ENCODE measurements around the gene MGST2.

Gene MGST2

DNA sequence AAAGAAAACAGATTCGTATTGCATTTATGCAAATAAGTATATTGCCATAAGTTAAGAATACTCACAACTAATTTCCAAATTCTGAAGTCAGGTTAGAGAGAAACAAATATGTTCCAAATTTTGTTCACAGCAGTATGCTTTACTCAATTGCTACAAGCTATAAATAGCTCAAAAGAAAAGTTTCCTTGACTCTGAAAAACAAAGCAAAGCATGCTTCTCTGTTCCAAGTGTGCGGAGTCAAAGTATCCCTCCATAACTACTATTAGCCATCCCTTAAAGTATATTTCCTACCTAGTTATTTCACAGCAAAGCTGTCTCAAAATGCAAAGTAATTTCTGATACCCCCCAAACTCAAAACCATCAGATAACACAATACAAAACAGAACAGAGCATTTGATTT, 47.3 kb downstream of the MGST2 start:
- DNase-seq (ENCODE audit: low spot score) (no peak), ATAC-seq (ENCODE audit: low read depth) (no peak)
- H3K4me3 ChIP-seq (ENCODE audit: severe bottlenecking): no peak overlapping the region
- TF ChIP-seq, protein P1, sequence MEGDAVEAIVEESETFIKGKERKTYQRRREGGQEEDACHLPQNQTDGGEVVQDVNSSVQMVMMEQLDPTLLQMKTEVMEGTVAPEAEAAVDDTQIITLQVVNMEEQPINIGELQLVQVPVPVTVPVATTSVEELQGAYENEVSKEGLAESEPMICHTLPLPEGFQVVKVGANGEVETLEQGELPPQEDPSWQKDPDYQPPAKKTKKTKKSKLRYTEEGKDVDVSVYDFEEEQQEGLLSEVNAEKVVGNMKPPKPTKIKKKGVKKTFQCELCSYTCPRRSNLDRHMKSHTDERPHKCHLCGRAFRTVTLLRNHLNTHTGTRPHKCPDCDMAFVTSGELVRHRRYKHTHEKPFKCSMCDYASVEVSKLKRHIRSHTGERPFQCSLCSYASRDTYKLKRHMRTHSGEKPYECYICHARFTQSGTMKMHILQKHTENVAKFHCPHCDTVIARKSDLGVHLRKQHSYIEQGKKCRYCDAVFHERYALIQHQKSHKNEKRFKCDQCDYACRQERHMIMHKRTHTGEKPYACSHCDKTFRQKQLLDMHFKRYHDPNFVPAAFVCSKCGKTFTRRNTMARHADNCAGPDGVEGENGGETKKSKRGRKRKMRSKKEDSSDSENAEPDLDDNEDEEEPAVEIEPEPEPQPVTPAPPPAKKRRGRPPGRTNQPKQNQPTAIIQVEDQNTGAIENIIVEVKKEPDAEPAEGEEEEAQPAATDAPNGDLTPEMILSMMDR (IDR thresholded peaks at IDR 0.05; ENCODE audit: poor library complexity, severe bottlenecking): no peak
- no peaks in the 10 kb centered on the region for H3K27me3 ChIP-seq (ENCODE audit: insufficient read depth, poor library complexity, severe bottlenecking)
- no peaks in the 10 kb centered on the region for H3K9me3 ChIP-seq (ENCODE audit: severe bottlenecking)
- no peaks in the 10 kb centered on the region for H3K36me3 ChIP-seq (ENCODE audit: low read depth)
- H3K4me1 ChIP-seq (ENCODE audit: insufficient read depth, poor library complexity, severe bottlenecking): no peaks in the 10 kb centered on the region
- no peak overlapping the region for H3K27ac ChIP-seq (ENCODE audit: poor library complexity, severe bottlenecking)

DNA sequence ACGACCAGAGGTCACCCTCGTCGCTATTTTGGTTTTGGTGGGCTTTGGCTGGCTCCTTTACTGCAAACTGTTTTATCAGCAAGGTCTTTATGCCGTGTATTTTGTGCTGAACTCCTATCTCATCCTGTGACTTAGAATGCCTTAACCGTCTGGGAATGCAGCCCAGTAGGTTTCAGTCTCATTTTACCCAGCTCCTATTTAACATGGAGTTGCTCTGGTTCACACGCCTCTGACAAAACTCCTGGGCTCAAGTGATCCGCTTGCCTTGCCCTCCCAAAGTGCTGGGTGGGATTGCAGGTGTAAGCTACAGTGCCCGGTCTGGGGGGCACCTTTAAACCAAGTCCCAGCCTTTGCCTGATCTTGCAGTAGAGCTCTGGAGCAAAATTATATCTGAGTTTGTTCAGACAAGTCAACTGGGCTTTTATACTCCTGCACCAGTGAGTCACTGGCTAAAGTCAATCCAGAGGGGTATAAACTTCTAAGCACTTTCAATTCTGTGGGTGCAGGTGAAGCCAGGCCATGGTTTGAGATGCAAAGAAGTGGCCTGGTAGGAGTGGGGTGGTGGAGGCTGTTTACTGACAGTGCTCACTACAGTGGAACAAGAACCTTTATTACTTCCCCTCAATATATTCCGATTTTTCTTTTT, 50.2 kb downstream of the MGST2 start:
- ATAC-seq (ENCODE audit: low read depth) (peak; percentile 25; the same call in 1 of the 3 replicates), DNase-seq (ENCODE audit: low spot score) (no peak)
- Histone ChIP-seq H3K4me3 (ENCODE audit: severe bottlenecking) (no peak overlapping the region), H3K36me3 (ENCODE audit: low read depth) (no peaks in the 10 kb centered on the region), H3K27ac (ENCODE audit: poor library complexity, severe bottlenecking) (no peak overlapping the region), H3K9me3 (ENCODE audit: severe bottlenecking) (no peaks in the 10 kb centered on the region), H3K4me1 (ENCODE audit: insufficient read depth, poor library complexity, severe bottlenecking) (no peaks in the 10 kb centered on the region), H3K27me3 (ENCODE audit: insufficient read depth, poor library complexity, severe bottlenecking) (no peaks in the 10 kb centered on the region)
- TF ChIP-seq, protein P1 (IDR thresholded peaks at IDR 0.05; ENCODE audit: poor library complexity, severe bottlenecking): no peak

DNA sequence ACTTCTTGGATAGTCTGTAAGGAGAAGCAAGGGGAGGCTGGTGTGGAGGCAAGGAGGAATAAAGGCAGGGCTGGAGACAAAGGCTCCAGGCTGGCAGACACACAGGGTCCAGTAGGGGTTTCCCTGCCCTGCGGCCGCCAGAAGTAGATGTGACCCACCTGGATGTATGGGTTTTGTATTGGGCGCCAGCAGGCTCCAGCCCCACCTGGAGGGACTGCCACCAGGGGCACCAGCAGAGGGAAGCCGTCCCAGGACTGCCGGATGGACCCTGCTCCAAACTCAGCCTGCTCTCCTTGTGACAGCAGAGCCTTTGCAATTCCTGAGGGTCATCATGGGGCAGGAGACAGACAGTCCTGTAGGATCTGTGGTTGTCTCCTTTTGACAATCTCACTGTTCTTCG, 52.7 kb downstream of the MGST2 start:
- DNase-seq (ENCODE audit: low spot score) (no peak), ATAC-seq (ENCODE audit: low read depth) (no peak)
- H3K9me3 ChIP-seq (ENCODE audit: severe bottlenecking): no peaks in the 10 kb centered on the region
- TF ChIP-seq, protein P1 (IDR thresholded peaks at IDR 0.05; ENCODE audit: poor library complexity, severe bottlenecking): no peak
- no peaks in the 10 kb centered on the region for H3K36me3 ChIP-seq (ENCODE audit: low read depth)
- H3K4me3 ChIP-seq (ENCODE audit: severe bottlenecking): no peak overlapping the region
- H3K27me3 ChIP-seq (ENCODE audit: insufficient read depth, poor library complexity, severe bottlenecking): no peaks in the 10 kb centered on the region
- no peak overlapping the region for H3K27ac ChIP-seq (ENCODE audit: poor library complexity, severe bottlenecking)
- no peaks in the 10 kb centered on the region for H3K4me1 ChIP-seq (ENCODE audit: insufficient read depth, poor library complexity, severe bottlenecking)

DNA sequence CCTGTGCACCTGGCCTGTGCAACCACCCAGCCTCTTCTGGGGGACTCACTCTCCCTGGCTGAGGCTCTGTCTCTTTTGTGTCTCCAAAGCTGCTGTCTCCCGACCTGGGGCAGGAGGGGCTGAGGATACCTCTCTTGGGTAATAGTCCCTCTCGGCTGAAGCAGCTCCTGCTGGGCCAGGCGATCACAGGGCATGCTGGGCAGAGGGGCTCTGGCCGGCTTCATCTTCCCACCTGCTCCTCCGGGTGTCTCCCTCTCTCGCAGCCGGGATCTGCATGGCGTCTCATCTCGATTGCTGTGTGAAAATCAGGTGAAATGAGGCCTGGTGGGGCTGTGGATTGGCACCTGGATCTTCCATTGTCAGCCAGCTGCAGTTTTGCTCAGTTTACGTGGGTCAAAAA, 53.2 kb downstream of the MGST2 start:
- no peaks in the 10 kb centered on the region for H3K36me3 ChIP-seq (ENCODE audit: low read depth)
- H3K4me1 ChIP-seq (ENCODE audit: insufficient read depth, poor library complexity, severe bottlenecking): no peaks in the 10 kb centered on the region
- ATAC-seq (ENCODE audit: low read depth) (no peak), DNase-seq (ENCODE audit: low spot score) (no peak)
- H3K4me3 ChIP-seq (ENCODE audit: severe bottlenecking): no peak overlapping the region
- no peaks in the 10 kb centered on the region for H3K9me3 ChIP-seq (ENCODE audit: severe bottlenecking)
- TF ChIP-seq, protein P1 (IDR thresholded peaks at IDR 0.05; ENCODE audit: poor library complexity, severe bottlenecking): no peak
- no peak overlapping the region for H3K27ac ChIP-seq (ENCODE audit: poor library complexity, severe bottlenecking)
- no peaks in the 10 kb centered on the region for H3K27me3 ChIP-seq (ENCODE audit: insufficient read depth, poor library complexity, severe bottlenecking)

DNA sequence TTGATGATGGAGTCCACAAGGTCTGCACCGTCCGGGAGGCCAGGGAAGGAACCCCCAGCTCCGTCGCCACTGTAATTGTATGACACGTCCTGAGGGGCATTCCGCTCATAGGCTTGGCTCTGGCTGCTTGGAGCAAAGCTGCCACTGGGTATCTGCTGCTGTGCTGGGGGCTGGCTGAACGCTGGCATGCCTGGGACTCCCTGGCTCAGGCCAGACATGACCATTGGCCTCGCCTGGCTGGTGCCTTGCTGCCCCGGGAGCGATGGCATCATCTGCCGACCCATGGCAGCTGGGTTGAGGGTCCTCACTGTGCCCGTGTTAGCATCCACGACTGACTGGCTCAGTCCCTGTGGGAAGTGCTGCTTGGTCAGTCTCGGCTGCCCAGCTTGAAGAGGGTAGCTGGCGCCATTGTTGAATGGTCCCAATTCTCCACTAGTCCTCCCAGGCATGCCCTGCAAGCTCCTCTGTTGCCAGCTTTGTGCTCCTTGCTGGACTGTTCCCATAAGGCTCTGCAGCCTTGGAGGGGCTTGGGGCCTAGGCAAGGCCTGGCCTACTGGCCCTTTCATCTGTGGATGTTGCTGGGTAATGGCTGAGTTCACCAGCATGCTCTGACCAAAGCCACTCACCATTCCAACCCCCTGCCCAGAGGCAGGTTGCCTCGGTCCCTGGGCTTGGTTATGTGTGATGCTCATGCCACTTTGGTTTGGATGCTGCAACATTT, 53.9 kb downstream of the MGST2 start:
- Histone ChIP-seq H3K9me3 (ENCODE audit: severe bottlenecking) (no peaks in the 10 kb centered on the region), H3K4me1 (ENCODE audit: insufficient read depth, poor library complexity, severe bottlenecking) (no peaks in the 10 kb centered on the region), H3K4me3 (ENCODE audit: severe bottlenecking) (no peak overlapping the region), H3K36me3 (ENCODE audit: low read depth) (no peaks in the 10 kb centered on the region), H3K27me3 (ENCODE audit: insufficient read depth, poor library complexity, severe bottlenecking) (no peaks in the 10 kb centered on the region), H3K27ac (ENCODE audit: poor library complexity, severe bottlenecking) (no peak overlapping the region)
- DNase-seq (ENCODE audit: low spot score): no peak
- TF ChIP-seq, protein P1 (IDR thresholded peaks at IDR 0.05; ENCODE audit: poor library complexity, severe bottlenecking): no peak
- no peak for ATAC-seq (ENCODE audit: low read depth)
